ENCODE results near the gene BAZ1A. TPM values are rescaled to one million over a fixed set of nuclear protein-coding genes. Genes with fewer than 3 reads are reported as not detected.

The BAZ1A gene
- total and polyA plus RNA-seq, 2 of the 8 experiments (the other 6 are each of a cell fraction or from before 2014, with no cell fraction given) = 8.0 to 23.1 TPM

DNA sequence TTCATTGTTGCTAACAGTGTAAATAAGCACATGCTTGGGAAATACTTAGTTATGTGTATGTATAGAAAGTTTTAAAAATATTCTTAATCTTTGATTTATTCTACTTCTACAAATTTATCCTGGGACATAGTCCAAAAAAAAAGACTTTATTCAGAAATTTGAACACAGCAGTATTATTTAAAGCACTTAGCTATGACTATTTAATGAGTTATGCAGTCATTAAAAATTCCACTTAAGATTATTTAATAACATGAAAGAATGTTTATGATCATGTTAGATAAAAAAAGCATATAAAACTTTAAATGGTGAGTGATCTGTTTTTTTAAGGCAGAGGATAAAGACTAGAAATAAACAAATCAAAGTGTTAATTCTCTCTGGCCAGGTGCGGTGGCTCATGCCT, 78.3 kb downstream of the BAZ1A start (continued):
- TF ChIP-seq CBX5 (IDR thresholded peaks at IDR 0.05; ENCODE audit: low read depth, low read length) = no peak
- TF ChIP-seq JUND (IDR thresholded peaks at IDR 0.05; ENCODE audit: low read length) = no peak
